NCI-H128 (cell line): ENCODE data around the gene RNF141.

Experiments
- DNase-seq: peaks from one replicate; lab custom pipeline; 2025; ENCODE audit not compliant: unreplicated experiment; lab: John Stamatoyannopoulos, UW

RNF141 gene

DNA sequence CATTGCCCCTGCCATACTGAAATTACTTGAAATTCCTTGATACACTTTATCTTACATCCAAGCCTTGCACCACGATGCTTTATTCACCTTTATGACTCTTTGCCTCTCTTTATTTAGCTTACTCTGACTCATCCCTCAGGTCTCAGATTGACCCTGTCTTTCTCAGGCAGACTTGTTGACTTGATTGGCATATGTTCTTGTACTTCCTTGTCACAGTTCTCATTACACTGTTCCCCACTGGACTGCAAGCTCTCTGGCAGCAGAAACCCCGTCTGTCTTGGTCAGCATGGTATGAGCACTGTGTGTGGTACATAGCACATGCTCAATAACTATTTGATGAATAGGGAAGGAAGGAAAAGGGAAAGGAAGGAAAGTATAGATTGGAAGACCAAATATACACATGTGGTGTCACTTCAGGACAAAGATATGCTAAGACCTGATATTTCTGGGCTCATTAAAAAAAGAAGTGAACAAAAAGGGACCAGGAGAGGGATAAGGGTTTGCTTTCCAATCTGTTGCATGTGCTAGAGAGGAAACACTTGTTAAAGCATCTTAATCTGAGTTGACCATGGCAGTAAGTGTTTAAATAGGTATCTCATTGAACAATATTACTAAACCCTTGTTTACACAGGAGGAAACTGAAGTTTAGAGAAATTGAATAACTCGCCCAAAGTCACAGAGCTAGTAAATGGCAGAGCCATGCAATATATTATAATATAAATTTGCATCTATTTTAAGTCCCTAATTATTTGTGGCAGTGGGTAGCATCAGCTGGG lies 20.2 kb upstream of the RNF141 start:
- no peak for DNase-seq

DNA sequence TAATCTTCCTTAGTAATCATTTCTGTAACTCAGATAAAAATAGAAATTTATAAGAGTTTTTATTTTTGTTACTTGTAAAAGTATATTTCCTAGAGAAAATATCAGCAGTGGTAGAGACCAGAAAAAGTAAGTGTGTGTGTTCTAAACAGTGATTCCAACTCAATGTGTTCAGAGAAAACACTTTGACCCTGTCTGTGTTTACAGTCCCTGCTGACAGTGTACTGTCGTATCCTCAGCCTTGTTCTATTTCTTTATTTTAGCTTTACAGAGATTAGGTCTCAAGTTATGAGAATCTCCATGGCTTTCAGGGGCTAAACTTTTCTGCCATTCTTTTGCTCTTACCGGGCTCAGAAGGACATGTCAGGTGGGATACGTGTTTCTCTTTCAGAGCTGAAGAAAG lies 17.3 kb upstream of the RNF141 start:
- DNase-seq: no peak

DNA sequence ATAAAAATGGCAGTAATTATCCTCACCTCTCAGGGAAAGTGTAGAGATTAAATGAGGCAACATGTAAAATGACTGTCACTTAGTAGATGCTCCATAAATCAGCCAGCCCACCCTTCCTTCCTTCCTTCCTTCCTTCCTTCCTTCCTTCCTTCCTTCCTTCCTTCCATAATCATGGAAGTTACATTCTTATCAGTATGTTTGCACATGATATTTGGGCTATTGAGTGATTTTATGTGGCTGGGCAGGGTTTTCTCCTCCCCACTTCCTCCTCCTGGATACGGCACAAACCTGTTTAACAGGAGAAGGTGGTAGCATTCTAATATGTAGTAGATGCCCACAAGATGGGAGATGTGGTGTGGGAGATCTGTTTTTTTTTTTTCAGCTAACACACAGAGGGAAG lies 15.6 kb upstream of the RNF141 start:
- DNase-seq: no peak

DNA sequence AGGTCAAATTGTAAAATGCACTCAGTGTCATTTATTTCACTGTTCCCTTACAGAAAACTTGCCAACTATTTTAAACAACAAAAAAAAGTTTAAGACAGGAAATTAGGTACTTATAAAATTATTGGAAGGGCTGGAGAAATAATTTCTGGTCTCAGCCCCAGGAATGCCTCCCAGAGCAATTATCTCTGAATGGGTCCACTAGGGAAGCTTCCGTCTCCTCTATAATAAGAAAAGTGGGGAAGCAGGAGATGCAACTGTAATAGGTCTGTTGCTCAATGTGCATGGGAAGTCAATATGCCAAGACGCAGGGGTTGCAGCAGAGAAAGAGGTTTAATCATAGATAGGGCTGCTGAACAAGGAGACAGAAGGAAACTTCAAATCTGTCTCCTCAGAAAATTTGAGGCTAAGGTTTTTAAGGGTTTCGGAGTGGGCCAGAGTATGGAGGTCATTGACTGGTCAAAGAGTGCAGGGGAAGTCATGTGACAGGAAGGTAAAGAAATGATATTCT lies 10.9 kb upstream of the RNF141 start:
- DNase-seq: no peak

DNA sequence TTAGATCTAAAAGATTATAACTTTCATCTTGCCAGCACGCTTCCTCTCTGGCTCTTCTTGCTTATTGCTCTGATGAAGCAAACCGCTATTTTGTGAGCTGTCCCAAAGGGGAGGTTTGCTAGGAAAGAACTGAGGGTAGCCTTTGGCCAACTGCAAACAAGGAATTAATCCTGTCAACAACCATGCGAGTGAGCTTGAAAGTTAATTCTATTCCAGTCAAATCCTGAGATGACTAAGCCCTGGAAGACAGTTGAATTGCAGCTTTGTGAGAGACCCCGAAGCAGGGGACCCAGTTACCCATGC lies 10.3 kb upstream of the RNF141 start:
- DNase-seq: no peak

DNA sequence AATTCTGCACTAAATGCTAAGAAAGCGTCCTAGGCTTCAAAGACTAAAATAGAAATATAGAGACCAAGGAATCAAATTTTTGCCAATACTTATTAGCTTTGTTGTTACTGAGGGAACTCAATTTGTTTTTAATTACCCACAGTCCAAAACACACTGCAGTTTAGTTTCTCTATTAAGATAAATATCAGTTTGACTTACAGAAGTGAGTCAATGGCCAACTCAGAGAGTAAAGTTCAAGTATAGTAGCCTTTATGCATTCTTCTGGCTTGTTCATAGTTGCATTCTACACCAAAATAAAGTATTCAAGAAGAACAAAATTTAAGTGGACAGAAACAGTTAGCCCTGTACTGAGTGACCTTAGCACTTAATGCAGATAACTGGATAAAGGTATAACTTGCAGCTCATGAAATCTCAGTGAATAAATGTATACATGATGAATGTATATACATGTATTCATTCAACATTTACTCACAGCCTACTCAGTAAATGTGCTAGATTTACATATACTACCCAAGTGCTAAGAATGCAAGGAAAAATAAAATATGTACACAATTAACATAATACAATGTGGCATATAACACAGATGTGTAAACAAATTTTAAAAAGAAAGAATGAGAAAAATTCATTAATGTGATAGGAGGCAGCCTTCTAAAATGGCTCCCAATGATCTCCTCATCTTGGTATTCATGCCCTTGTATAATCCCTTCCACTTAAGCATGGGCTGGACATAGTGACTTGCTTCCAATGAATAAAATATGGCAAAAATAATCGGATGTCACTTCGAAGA lies 9.7 kb upstream of the RNF141 start:
- no peak for DNase-seq

DNA sequence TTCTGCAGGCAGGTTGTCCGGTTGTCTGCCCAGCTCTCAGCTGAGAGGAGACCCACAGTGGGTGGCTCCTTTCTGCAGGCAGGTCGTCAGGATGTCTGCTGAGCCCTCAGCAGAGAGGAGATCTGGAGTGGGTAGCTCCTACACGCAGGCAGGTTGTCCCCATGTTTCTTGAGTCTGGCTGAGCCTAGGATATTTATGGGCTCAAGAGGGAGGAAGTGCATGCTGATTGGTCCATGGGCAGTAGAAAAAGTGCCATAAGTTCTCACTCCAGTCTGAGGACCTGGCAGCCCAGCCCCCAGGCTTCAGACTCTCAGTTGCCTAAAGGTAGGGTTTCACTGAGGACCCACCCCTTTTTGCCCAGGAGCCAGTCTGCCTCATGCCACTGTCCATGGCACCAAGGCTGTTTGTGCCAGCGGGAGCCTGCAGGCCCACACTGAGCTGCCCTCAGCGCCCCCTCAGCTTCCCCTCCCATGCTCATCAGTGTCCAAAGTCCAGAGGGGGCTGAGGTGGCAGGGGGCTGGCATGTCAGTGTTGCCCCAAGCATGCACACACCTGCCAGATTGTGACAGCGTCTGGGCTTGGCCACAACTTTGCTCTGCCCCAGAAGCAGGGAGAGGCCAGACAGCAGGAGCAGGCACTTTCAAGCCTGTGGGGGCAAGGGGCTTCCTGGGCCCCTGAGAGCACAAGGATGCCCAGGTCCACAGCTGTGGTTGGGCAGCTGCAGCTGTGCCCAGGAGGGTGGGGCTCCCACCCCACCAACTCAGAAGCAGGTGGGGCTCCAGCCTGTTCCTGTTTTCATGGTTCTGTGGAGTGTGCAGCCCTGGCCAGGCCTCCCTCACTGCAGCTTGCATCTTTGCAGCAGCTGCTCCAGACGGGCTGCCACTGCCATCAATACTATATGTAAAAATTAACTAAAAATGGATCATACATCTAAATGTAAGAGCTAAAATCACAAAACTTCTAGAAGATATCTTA lies 3.8 kb upstream of the RNF141 start:
- DNase-seq: no peak

DNA sequence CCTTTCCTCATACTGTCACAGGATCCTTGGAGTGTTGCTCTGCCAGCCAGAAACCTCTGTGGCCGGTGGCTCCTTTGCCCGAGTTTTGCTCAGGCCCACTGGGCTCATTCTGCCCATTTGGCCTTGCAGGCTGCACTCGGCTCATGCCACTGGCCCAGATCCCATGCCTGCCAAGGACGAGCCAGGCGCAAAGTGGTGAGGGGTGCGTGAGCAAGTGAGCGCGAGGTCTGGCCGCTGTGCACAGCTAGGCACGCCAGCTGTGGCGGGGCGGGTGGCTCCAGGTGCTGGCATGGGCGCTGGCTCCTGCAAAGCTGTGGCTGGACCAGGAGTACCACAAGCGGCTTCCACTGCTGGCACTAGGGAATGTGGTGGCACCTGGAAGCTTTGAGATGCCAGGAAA lies 2.8 kb upstream of the RNF141 start:
- DNase-seq: no peak

DNA sequence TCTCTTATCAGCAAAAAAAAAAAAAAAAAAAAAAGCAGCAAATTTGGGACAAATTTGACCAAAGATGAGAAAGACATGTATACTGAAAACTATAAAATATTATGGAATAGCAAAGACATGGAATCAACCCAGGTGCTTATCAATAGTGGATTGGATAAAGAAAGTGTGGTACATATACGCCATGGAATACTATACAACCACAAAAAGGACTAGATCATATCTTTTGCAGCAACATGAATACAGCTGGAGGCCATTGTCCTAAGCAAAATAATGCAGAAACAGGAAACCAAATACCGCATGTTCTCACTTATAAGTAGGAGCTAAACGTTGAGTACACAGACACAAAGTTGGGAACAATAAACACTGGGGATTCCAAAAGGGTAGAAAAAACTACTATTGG lies 1.8 kb upstream of the RNF141 start:
- DNase-seq: no peak

DNA sequence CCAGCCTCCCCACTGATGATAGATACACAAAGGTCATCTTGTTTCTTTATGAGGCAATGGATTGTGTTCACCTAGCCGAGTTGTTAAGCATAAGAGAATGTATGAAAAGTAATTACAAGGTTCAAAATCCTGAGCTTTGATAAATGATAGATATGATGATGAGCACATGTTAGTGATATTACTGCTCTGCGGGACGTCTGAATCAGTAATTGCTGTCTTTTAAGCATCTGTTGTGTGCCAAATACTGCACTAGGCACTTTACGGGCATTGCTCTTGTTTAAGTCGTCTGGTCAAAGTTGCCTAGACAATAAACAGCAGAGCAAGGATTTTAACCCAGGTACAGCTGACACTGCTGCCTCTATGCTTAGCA lies 559 bp upstream of the RNF141 start:
- DNase-seq: no peak

DNA sequence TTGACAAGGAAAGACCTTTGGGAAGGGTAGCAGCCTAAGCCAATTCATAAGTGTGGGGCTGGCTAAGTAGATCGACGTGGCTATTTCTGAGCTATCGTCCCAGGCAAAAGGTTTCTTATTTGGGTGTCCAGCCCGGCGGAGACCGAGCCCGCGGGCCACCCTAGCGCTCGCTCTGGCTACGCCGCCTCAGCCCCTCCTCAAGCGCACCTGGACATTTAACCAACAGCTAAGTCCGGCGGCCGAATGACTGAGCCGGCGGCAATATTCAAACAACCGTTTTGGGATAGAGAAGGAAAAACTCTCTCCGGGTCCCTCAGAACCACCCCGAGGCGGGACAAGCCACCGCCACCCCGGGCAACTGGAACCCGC lies 457 bp downstream of the RNF141 start:
- DNase-seq: no peak

DNA sequence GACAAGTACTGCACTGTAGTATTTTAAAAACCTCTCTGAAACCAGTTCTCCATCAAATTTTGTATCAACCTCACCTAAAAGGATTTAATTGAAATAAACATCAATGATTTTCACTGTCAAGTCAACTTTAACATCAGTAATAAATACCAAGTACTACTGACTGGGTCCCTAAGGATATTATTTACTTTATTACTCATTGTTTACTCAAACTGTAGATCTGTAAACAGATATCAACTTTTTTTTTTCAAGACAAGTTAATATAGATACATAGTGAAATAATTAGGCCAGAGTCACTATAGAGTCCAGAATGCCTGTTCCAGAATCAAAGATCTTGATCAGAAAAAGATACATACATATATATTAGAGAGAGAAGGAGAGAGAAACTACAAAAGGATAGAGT lies 1.6 kb downstream of the RNF141 start:
- no peak for DNase-seq

DNA sequence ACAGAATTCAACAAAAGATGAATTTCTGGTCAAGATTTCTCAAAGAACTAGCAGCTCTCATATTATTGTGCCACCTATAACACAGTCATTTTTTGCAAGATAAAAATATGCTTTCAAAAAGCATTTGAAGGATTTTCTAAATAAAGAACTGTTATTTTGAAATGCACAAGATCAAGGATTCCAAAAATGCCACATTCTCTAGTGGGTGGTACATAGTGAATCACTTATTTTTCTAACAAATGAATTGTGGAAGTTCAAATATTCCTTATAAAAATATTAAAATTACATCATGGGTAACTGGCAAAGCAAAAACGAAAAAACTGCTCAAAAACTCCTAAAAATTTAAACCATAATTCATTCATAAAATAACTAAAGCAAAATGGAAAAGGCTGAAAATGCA lies 2.1 kb downstream of the RNF141 start:
- DNase-seq: no peak

DNA sequence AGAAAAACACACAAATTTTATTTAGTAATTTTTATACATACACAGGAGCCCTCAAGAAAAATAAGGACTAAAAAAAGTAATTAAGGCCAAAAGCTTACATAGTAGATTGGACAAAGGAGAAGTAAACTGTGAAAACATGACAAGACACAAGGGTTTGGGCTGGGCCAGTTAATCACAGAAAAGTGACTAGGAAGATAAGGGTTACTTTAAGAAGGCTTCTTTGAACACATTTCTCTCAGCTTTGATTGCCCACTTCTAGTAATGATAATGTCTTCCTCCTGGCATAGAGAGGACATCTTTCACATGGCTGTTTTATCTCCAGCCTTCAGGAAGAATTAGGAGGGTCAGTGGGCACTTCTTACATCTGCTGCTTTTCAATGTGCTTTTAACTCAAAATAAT lies 3.4 kb downstream of the RNF141 start:
- DNase-seq: no peak

DNA sequence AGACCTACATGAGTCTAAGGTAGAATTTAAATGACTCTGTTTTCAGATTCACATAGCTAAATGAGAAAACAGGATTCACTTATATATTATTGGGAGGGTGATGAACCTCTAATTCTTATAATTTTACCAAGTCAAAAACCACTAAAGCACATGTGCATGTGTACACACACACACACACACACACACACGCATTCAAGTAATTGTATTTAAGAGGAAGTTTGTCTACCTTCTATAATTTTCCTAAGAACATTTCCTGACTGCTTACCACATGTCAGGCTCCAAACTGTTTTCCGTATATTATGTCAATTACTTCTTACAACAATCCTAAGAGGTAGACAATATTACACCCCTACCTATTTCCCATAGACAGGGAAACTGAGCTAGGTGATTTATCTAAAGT lies 6.7 kb downstream of the RNF141 start:
- no peak for DNase-seq

DNA sequence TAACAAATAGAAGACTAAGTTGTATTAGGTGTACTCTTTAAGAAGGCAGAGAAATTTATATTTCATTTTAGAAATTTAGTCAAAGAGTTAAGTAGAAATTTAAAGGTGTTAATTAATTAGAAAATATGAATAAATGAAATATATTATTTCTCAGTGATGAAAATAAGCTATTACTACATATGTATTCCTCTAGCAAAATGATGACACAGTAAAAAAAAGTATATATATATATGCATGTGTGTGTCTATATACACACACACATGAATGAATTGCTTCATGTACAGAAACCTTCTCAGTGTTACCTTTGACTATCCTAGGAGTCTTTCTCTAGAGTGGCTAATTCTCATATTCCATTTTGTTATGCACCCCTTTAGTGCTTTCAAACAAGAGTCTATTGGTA lies 7.7 kb downstream of the RNF141 start:
- no peak for DNase-seq

DNA sequence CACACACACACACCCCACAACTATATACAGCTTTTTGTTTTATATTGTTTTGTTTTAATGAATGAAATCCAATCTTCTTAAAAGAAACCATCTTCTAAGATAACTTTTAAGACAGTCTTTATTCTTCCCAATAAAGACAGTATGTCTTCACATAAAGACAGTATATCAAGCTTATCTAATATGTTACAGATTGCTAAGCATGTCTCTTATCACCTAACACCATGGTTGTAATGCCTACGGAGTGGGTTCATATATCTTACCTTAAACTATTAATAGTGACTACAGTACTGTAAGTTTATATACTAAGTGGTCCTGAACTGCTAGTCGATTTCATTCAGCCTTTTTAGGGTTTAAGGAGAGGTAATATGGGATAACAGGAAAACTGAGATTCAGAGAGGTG lies 8.5 kb downstream of the RNF141 start:
- no peak for DNase-seq

DNA sequence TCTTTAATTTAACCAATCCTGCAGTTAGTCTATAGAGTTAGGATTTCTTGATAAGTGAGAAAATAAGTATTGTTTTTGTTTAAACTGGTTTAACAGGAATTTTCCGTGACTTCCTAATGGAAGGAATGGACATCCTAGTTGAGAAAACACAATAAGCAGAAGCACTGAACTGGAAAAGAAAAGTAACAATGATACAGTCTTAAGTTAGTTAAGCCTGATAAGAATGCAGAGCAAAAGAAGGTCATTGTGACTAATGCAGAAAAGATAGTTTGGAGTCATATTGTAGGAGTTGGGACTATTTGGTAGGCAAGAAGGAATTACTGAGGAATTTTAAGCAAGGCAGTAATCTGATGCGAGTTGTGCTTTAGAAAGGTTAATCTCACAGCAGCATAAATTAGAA lies 11.7 kb downstream of the RNF141 start:
- no peak for DNase-seq

DNA sequence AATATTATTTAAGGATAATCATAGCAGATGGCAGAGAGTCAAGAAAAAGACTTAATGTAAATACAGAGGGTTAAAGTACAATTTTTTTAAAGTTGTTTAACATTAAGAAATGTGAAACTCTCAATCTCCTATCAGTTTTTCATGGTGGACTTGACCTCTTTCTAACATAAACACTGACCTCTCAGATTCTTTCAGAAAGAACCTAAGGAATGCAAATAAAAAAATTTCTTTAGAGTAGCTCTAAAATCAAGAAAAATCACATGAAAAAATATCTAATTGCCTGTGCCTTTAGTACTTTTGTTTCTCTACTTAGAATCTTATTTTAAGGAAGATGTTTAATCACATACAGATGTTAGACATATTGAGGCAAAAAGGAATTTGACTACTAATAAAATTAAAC lies 12.9 kb downstream of the RNF141 start:
- no peak for DNase-seq

DNA sequence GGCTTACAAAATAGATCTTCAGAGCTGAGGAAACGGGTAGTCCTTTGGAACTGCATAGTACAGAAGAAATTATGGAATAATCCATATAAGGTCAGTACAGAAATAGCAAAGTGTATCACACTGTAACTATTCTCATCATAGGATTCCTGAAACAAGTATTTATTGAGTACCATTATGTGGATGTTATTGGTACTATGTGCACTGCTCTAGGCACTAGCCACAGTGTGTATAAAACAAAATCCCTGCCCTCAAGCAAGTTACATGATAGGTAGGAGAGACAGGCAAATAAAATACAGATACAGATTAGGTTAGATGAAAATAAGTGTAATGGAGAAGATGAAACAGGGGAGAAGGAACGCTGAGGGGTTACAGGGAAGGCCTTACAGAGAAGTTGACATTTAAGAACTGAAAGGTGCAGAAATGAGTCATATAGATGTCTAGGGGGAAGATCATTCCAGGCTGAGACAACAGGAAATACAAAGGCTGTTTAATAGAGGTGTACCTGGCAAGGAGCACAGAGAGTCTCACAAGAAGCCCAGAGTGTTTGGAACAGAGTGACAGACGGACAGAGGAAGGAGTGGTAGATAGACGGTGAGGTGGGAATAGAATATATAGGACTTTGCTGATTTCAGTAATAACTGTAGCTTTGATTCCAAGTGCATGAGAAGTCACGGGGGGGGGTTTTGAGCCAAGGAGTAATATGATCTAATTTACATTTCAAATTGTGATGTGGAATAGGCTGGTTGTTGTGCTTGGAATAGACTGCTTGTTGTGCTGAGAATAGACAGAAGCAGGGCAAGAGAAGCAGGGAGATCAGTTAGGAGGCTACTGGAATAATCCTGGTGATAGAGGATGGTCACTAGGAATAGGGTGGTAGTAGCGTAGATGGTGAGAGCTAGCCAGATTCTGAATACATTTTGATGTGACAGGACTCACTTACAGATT lies 13.7 kb downstream of the RNF141 start:
- DNase-seq: no peak

DNA sequence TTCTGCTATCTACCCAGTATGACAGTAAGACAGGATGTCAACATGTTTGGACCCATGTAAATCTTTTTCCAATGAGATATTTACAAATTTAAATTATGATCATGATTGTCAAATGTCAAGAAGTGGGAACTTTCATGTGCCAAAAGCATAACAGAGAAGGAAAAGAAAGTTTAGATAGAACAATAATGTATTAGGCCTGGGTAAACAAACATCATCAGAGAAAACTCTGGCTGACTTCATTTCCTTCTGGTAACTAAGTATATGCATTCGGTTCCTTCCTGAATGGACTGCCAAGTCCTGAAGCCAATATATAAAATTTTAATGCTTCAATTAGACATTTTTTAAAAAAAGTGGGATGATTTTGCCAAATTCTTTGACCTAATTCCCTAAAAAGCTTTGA lies 16.5 kb downstream of the RNF141 start:
- no peak for DNase-seq
